Measurements from ENCODE around the gene DDRGK1.
A peak's percentile ranks its signal among the peaks of the same experiment; 100 is the strongest.

DDRGK1 gene

GRCh38 chr20:3204124-3204794 is at the start of gene DDRGK1:
DDRGK1 (minus strand) TSS chr20:3204682; CDS start chr20:3204627, 55 bp downstream.
- peak; percentile 95 to 97 for DNase-seq

DNA sequence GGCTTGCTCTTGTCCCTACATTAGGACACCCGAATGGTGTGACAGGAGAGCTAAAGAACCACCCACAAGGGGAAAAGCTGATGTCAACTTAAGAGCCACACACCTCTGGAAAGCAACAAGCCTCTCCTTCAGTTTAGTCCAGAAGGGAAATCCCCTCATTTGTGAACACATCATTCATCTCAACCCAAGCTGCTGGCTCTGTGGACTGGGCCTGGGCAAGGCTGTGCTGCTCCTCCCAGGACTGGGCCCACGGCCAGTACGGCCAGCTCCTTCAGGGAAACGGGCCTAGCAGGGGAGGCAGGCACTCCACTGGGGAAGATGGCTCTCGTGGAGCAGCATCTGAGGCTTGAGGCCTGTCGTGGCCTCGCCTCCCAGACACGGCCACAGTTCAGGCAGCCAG is 47.3 kb upstream of the DDRGK1 start:
- no peak for DNase-seq

DNA sequence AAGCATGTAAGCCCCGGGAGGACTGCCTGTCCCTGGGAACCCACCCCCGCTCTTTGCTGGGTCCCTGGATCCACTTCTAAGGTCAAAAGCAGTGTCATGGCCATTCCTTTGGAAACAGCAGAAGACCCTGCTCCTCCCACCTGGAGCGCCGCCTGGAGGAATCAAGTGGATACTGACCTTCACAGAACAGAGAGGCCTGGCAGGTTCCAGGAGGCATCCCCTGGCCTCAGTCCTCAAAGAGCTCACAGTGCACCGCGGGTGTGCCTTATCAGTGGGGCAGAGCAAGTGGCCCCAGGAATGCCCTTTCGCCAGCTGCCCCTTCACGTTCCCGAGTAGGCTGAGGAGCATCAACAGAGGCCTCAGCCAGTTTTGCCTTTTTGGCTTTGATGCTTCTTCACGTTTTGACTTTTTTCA is 45.6 kb upstream of the DDRGK1 start:
- no peak for DNase-seq

DNA sequence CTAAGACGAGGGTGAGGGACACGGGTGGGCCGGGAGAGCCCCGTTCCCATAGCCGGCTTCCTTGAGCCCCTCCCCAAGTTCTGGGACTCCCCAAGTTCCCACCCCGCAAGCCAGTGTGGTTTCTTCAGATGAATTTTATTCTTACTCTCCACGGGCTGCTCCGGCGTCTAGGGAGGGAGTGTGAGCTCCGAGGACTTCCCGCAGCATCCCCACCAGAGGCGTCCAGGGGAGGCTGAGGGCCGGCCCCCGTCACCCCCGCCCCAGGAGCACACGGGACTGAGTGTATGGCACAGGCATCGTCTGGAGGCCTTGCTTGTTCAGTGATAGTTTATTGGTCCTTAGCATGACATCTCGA is 44.5 kb upstream of the DDRGK1 start:
- DNase-seq = no peak

DNA sequence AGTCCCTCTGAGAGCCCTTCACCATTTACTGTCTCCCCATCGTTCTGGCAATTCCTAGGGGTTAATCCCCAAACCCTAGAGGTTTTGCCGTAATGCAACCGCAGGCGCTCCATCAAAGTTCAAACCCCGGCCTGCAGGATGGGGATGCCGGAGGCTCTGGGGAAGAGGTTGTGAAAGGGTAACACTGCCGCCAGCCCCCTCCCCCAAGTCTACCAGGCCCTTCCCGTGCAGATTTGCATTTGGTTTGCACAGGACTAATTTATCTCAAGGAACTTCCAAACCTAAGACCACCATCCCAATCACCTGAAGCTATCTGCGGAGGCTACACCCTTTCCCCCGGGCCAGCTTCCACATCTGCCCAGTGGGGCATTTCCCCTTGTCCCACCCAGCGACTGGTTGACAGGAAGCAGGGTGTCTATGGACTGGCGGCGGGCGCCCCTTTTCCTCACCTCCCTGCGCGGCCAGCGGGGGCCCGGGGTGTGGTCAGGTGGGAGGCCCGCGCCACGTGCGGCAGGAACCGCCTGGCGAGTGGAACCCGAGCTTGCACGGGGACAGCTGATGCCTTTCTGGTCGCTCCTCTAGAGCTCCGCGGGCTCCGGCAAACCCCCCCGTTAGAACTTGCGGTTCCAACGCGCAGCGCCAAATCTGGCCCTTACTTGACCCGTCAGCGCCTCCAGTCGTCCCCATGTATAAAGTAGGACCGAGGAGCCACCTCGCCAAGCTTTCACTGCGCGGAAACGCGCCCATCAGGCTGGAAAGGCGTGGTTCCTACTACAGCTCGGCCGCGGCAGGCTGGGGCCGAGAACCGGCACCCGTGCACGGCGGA is 43.9 kb upstream of the DDRGK1 start:
- DNase-seq = peak; percentile 22 to 38

DNA sequence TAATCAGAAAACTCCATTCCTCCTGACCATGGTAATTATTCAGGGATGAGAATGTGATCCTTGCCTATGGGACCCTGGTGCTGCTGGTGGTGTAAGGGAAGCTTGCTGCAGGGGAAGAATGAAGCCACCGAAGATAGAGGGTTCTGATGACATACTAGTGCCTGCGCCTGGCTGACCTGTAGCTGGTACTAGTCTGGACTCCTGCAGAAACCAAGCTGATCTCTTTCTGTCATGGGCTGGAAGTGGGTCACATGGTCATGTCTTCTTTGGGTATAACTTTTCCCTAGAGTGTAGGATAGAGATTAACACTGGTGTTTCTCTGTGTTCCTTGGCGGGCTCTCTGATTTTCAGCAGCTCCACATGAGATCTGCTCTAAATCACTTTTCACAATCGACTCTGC is 43.2 kb upstream of the DDRGK1 start:
- no peak for DNase-seq

- no peak for DNase-seq
These were observed 42.2 kb upstream of the DDRGK1 start for GRCh38 chr20:3246682-3247081.

DNA sequence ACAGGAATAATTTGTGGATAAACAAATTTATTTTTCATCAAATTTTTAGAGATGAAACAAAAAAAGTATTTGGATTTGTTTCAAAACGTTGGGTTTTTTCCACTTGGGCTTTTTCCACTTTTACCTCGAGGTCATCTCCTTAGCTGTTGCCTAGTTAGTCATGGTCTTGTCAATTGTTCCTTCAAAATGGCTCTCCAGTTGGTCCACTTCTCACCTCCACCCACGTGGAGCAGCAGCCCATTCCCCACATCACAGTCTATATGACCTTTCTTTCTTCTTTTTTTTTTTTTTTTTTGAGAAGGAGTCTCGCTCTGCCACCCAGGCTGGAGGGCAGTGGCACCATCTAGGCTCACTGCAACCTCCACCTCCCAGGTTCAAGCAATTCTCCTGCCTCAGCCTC is 41.2 kb upstream of the DDRGK1 start:
- DNase-seq = no peak

DNA sequence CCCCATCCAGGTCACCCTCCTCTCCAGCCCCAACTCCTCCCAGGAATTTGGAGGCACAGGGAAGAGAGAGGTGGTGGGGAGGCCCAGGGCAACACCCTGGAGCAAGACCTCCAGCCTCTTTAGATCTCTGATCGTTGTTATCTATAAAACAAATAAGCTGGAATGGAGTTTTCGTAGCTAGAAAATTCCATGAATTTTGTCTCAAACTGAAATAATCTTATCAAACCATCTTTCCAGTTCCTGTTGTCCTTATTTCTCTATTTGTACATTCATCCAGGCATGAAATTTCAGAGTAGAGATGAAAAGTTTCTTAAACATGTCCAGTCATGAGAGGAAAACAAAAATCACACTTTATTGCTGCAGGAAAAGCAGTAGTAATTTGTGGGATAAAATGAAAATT is 40.7 kb upstream of the DDRGK1 start:
- DNase-seq = no peak

- no peak for DNase-seq
These were observed 40.1 kb upstream of the DDRGK1 start for GRCh38 chr20:3244613-3245012.

- no peak for DNase-seq
These were observed 39.4 kb upstream of the DDRGK1 start for GRCh38 chr20:3243718-3244358.

DNA sequence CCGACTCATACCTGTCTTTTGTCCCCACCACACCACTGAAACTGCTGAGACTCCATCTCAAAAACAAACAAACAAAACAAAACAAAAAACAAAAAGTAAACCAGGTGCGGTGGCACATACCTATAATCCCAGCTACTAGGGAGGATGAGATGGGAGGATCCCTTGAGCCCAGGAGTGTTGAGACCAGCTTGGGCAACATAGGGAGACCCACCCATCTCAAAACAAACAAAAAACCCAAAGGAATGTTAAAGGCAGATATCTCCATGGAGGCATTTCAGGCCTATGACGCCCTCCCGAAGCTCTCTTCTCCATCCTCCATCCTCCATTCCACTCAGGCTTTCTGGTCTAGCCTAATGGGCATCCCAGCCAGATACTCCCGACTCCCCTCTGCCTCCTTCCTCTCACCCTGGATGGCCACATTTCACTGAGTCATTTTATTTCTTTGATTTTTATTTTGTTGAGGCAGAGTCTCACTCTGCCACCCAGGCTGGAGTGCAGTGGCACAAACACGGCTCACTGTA is 37.8 kb upstream of the DDRGK1 start:
- DNase-seq = no peak

DNA sequence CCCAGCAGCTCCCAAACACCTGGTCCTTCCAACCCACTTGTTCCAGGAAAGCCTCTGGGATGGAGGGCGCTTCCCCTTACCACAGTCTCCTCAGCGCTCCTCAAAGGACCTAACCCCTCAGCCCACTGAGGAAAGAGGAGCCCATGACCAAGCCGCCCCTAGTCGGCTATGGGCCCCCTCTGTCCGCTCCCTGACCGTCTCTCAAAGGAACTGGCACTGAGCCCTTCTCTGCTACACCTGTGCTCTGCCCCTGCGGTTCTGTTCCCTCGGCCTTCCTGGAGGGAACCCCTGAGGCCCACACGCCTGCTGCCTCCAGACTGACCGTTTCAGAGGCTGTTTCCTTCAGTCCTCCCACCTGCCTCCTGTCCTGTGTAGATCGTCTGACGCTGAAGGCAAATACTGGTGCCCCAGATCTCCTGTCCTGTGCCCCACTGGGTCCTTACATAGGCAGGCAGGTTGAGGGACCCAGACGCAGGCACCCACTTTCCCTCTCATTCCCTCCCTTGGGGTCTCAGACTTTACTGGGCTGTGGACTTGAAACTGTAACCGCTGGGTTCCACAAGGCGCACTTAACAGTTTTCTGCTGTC is 36.4 kb upstream of the DDRGK1 start:
- no peak for DNase-seq

- DNase-seq = peak; percentile 13 to 14
These were observed 35.6 kb upstream of the DDRGK1 start for GRCh38 chr20:3239867-3240775.

GRCh38 chr20:3239026-3239866 is 34.8 kb upstream of the DDRGK1 start, which contains the start of gene SLC4A11:
SLC4A11 (minus strand) TSS chr20:3239190; CDS start chr20:3239137, 53 bp downstream.
- peak; percentile 46 to 51 for DNase-seq

DNA sequence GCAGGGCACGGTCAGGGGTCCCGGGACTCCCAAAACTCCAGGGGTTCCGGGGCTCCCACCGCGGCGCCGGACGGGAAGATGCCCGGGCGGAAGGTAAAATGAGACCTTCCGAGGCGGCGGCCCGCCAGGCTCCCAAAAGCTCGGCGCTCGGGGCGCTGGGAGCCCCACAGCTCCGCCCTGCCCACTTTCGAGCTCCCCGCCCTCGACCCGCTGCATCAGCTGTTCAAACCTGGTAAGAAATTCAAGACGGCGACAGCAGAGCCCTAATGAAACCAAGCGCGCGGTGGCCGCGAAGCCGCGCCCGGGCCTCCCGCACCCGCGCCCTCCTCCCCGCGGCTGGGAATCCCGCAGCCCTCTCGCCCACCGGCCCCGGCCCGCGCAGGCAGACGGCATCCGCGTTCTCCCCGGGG is 34.1 kb upstream of the DDRGK1 start:
- peak; percentile 51 to 64 for DNase-seq

- peak in 1 of 2 experiments; percentile 21 for DNase-seq
These were observed 33.6 kb upstream of the DDRGK1 start for GRCh38 chr20:3237958-3238615.

DNA sequence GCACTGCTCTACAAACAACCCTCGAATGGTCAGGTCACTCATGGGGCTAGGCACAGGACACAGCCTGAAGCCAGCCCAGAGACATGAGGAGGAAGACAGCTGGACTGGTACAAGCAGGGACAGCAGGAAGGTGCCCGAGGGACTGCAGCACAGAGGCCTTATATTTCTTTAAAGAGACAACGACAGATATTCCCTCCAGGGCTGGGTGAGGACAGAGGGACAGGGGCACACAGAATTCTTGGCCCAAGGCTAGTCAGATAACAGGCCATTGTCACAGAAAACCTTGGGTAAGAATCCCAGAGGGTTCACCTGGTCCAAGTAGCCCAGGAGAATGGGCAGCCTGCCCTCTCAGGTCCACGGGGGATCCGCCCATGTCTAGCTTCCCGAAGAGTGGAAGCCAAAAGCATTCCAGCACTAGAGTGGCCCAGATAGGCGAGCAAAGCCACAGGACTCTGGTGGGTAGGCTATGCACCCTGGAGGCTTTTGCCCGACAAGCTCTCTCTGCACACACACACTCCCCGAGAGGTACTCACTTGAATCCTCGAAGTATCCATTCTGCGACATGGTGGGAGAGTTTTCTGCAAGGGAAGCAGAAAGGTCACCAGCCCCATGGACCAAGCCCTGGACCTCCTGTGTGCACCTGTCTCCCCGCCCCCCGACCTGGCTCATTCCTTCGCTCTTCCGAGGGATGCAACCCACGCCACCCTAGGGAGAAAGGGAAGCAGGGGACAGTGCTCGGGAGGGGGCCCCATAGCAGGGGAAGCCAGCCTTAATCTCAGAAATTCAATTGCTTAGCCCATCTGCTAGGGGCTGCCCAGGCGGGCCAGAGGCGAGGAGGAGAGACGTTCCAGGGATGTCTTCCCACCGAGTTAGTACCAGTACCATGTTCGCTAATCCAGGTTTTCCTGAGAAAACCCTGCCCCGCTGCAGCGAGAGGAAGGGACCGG is 32.8 kb upstream of the DDRGK1 start:
- no peak for DNase-seq

- no peak for DNase-seq
These were observed 31.3 kb upstream of the DDRGK1 start for GRCh38 chr20:3235666-3236324.

Data from activated CD4-positive, alpha-beta T cell treated with anti-CD3 and anti-CD28 coated beads, Interleukin-2, amount 50 U/mL, for 48 hours (primary cell).